WERI-Rb-1 (cell line): ENCODE data around the gene RAB1B.
A peak's percentile ranks its signal among the peaks of the same experiment; 100 is the strongest.

Experiments used
- DNase-seq: peaks from one replicate; pipeline ENCODE4 v3.0.0-alpha.2; 2020
- H3K27ac ChIP-seq: fragments of 250-450 bp; sonication (Bioruptor Pico); 2 replicates; pipeline ENCODE4 v1.5.1; 2020; ENCODE audit warnings: mild to moderate bottlenecking, moderate library complexity
- H3K27me3 ChIP-seq: fragments of 250-450 bp; sonication (Bioruptor Pico); 2 replicates; pipeline ENCODE4 v1.5.1; 2021; ENCODE audit warnings: mild to moderate bottlenecking, low read depth, moderate library complexity; ENCODE audit not compliant: insufficient read depth, severe bottlenecking
- H3K36me3 ChIP-seq: fragments of 250-450 bp; sonication (Bioruptor Pico); 2 replicates; pipeline ENCODE4 v1.5.1; 2020; ENCODE audit warnings: mild to moderate bottlenecking, moderate library complexity
- H3K4me3 ChIP-seq: 2 replicates; pipeline ENCODE4 v1.5.1; 2011; ENCODE audit warnings: low read depth, mild to moderate bottlenecking, control low read depth, low read length
- H3K9me3 ChIP-seq: fragments of 250-450 bp; sonication (Bioruptor Pico); 2 replicates; pipeline ENCODE4 v1.5.1; 2021; ENCODE audit warnings: mild to moderate bottlenecking, moderate library complexity; ENCODE audit not compliant: severe bottlenecking
- TF ChIP-seq, protein P1 (sequence below): IDR thresholded peaks from 2 replicates; pipeline ENCODE4 v1.5.1; 2011; ENCODE audit warnings: low read depth, mild to moderate bottlenecking, control low read depth, inconsistent platforms, low read length

Gene RAB1B

DNA sequence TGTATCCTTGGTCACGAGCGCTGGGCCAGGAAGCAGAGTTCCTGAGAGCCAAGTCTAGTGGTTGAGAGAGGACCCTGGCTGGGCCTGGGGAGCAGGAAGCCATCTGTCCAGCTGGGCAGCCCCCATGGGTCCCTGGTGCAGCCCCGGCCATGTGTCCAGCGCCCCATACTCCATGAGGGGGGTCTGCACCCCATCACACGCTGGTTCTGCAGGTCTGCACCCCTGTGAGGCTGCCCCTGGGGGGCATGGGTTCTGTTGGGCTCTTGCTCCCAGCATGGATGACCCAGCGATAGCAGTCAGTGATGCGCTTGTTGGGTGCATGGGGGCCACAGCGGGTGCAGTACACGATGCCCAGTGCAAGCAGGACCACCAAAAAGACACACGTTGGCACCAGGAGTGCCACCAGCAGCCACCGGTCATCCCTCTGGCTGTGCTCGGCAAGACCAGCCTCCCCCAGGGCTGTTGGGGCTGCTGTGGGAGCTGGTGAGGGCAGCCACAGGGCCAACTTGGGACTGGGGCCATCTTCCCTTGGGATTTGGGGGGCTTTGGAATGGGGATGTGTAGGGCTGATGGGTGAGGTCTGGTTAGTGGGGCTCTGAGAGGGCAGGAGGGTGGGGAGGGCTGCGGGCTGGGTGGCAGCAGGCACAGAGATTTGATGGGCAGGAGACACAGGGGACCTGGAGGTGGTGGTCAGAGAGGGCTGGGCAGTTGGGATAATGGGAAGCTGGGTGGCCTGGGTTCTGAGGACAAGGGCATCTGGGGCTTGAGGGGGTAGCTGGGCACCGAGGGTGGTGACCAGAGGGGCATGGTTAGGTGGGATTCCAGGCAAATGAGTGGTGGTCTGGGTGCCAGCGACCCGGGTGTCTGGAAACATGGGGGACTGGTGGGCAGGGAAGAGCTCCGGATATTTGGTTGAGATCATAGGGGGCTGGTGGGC is 46.4 kb downstream of the RAB1B start:
- no peak overlapping the region; the same call in 1 of the 2 replicates for H3K27ac ChIP-seq
- TF ChIP-seq, protein P1, sequence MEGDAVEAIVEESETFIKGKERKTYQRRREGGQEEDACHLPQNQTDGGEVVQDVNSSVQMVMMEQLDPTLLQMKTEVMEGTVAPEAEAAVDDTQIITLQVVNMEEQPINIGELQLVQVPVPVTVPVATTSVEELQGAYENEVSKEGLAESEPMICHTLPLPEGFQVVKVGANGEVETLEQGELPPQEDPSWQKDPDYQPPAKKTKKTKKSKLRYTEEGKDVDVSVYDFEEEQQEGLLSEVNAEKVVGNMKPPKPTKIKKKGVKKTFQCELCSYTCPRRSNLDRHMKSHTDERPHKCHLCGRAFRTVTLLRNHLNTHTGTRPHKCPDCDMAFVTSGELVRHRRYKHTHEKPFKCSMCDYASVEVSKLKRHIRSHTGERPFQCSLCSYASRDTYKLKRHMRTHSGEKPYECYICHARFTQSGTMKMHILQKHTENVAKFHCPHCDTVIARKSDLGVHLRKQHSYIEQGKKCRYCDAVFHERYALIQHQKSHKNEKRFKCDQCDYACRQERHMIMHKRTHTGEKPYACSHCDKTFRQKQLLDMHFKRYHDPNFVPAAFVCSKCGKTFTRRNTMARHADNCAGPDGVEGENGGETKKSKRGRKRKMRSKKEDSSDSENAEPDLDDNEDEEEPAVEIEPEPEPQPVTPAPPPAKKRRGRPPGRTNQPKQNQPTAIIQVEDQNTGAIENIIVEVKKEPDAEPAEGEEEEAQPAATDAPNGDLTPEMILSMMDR, result no peak
- no peak for DNase-seq
- H3K9me3 ChIP-seq, result no peaks in the 10 kb centered on the region
- H3K27me3 ChIP-seq, result no peaks in the 10 kb centered on the region
- no peaks in the 10 kb centered on the region for H3K36me3 ChIP-seq
- no peak overlapping the region for H3K4me3 ChIP-seq

DNA sequence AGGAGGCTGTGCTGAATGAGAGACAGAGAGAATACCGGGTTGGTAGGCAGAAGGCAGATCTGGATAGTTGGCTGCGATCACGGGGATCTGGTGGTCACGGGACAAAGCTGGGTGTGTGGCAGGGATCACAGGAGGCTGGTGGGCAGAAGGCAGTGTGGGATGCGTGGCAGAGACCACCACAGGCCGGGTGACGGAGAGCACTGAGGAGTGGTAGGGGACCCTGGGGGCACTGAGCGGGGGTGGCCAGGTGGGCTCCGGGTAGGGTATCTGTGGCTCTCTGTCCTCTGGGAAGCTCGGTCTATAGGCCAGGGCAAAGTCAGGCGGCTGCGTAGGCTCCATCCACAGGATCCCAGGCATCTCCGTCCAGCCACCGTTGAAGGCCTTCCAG is 47.1 kb downstream of the RAB1B start:
- no peaks in the 10 kb centered on the region for H3K36me3 ChIP-seq
- H3K27ac ChIP-seq, result no peak overlapping the region
- TF ChIP-seq, protein P1, result no peak
- no peaks in the 10 kb centered on the region for H3K27me3 ChIP-seq
- DNase-seq, result no peak
- H3K9me3 ChIP-seq, result peaks cover 3% of the 10 kb centered on the region
- no peak overlapping the region for H3K4me3 ChIP-seq

DNA sequence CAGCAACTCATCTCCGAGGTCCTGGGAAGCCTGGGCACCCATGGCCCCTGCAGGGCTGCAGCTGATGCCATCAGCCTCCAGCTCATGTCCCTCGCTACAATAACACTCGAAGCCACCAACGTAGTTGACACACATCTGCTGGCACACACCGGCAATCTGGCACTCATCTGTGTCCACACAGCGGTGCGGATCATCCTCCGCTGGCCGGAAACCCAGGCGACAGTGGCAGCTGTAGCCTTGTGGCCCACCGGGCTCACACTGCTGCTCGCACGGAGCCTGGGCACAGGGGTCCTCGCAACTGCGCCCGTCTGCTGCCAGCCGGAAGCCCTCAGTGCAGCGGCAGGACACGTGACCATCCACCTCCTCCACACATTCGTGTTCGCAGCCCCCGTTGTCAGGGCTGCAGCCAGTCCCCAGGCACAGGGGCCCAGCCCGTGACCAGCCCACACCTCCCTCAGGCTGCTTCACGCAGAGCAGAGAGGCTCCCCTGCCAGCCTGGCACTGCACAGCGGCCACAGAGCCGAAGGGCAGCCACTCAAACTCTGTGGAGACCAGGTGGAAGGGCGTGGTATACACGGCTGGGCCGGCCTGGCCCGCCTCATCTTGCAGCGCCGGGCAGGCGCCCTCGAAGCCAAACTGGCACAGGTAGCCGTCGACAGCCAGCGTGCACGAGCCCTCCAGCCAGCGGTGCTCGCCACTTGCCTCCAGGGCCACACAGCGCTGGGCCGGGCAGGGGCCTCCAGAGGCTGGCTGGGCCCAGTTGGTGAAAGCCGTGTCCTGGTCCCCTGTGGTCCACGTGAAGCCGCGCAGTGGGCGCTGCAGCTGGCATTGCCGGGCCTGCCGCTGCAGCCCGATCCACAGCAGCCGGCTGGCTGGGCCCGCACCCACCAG is 47.7 kb downstream of the RAB1B start:
- no peaks in the 10 kb centered on the region for H3K36me3 ChIP-seq
- no peaks in the 10 kb centered on the region for H3K27me3 ChIP-seq
- H3K27ac ChIP-seq, result no peak overlapping the region
- no peak for DNase-seq
- TF ChIP-seq, protein P1, result no peak
- H3K9me3 ChIP-seq, result peaks cover 3% of the 10 kb centered on the region
- H3K4me3 ChIP-seq, result no peak overlapping the region

DNA sequence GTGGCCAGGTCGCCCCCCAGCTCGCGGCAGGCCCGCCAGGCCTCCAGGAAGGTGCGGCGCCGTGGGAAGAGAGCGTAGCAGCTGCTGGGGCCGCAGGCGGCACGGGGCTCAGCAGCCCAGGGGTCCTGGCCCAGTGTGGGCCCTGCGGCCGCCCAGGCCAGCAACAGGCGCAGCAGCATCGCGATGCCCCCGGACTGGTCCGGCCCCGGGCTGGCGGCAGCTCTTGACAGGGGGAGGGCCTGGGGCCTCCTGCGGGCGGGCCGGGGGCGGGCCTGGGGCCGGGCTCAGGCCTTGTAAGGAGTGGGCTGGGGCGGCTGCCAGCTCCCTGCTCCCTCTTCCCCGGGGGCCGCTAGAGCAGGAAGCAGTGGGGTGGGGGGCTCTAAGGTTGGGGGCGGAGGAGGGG is 48.4 kb downstream of the RAB1B start, which contains the start of gene CD248:
Gene CD248 (minus strand): TSS at position 196 of the 403 bp plus-strand sequence. CDS start 17 bp downstream, at position 179.
- no peak within 1 kb of the TSS for H3K4me3 ChIP-seq
- H3K27ac ChIP-seq, result peak within 1 kb of the TSS; percentile 49
- H3K27me3 ChIP-seq, result no peaks in the 10 kb centered on the region
- no peaks in the 10 kb centered on the region for H3K36me3 ChIP-seq
- peaks cover 3% of the 10 kb centered on the region for H3K9me3 ChIP-seq
- no peak for DNase-seq
- TF ChIP-seq, protein P1, result no peak

DNA sequence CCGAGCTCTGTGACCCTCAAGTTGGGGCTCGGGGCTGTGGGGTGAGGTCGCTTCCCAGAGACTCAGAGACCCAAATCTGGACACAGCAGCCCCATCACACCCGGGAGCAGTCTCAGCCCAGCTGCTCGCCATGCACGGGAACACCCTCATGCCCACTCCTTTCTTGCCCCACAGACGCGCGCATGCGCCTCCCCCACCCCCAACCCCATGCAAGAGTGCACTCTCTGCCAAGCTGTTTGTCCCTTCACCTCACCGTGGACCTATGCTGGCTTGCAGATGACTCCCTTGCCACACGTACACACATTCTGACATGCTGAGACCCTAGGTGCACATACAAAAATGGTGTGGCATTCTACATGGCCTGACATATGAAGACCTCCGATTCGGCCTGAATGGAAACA is 48.9 kb downstream of the RAB1B start:
- Histone ChIP-seq H3K36me3 (no peaks in the 10 kb centered on the region), H3K27me3 (no peaks in the 10 kb centered on the region), H3K27ac (peak overlapping the region; percentile 49), H3K4me3 (no peak overlapping the region), H3K9me3 (peaks cover 3% of the 10 kb centered on the region)
- TF ChIP-seq, protein P1, result no peak
- DNase-seq, result no peak
